Measurements from ENCODE around the gene KRTAP29-1. TPM values are rescaled to one million over a fixed set of nuclear protein-coding genes. Genes with fewer than 3 reads are reported as not detected.

The KRTAP29-1 gene
- total RNA-seq, 1 donor from 2014 or later = not detected

DNA sequence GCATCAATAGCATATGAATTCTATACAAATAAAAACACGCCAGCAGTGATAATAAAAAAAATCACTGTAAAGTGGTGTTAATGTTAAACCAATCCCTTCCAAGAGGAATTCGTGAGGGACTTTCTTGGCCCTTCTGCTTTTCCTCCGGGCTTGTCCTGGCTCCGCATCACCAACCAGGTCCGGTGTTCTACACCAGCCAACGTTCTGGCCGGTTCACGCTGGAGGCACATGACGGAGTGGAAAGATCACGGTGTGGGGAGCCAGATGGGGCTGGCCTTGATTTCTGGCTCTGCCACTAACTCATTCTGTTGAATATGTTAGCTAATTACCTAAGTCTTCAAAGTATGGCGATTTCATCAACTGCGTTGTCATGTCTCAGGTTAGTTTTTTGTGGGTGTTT, 1.4 kb upstream of the KRTAP29-1 start:
- DNase-seq = no peak
- ATAC-seq (ENCODE audit: low read depth) = no peak
- no peak overlapping the region for H3K4me3 Mint-ChIP-seq
- no peak overlapping the region for H3K27ac Mint-ChIP-seq
- H3K9me3 Mint-ChIP-seq = peaks cover 5% of the 10 kb centered on the region
- POLR2A ChIA-PET = no interaction called here
- peaks cover 5% of the 10 kb centered on the region for H3K27me3 Mint-ChIP-seq
- TF ChIP-seq CTCF (IDR thresholded peaks at IDR 0.05) = no peak
- no peaks in the 10 kb centered on the region for H3K36me3 Mint-ChIP-seq (ENCODE audit: low read depth)
- CTCF ChIA-PET = no interaction called here
- peaks cover 34% of the 10 kb centered on the region for H3K4me1 Mint-ChIP-seq
- intact Hi-C loops (cut with micrococcal nuclease) = no loop called here

- Mint-ChIP-seq H3K4me1 (peaks cover 23% of the 10 kb centered on the region), H3K27ac (no peak overlapping the region), H3K9me3 (peaks cover 5% of the 10 kb centered on the region), H3K27me3 (peaks cover 13% of the 10 kb centered on the region), H3K4me3 (no peak overlapping the region), H3K36me3 (ENCODE audit: low read depth) (no peaks in the 10 kb centered on the region)
- intact Hi-C loops (cut with micrococcal nuclease) = no loop called here
- ATAC-seq (ENCODE audit: low read depth) (no peak), DNase-seq (no peak)
- CTCF ChIA-PET = no interaction called here
- no peak for TF ChIP-seq CTCF (IDR thresholded peaks at IDR 0.05)
- POLR2A ChIA-PET = no interaction called here
Observed at GRCh38 chr17:41302981-41303380, 330 bp upstream of the KRTAP29-1 start.

DNA sequence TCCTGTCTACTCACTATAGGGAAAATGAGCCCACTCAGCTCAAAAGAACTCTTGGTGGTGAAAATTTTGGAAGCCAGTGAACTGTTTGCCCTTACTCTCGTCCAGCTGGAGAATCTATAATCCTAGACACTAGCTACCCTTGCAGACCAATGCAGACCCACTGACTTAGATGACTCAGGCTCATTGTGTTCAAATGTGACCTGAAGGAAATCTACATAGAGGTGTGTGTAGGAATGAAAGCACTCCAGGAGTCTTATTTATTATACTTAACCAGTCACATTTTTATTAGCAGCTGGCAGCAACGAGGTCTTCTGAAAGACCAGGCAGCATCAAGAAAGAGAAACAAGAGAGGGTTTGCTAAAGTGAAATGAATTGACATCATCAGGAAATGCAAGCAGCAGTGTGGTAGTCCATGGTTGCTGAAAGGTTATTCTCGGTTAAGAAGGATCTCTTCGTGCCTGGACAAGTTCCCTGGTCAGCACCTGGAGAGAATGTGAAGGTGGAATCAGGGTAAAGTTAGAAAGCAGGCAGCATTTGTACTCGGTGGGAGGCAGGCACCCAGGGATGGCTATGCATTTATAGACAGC, 1.4 kb downstream of the KRTAP29-1 start:
- H3K27ac Mint-ChIP-seq = no peak overlapping the region
- H3K36me3 Mint-ChIP-seq (ENCODE audit: low read depth) = no peaks in the 10 kb centered on the region

GRCh38 chr17:41298458-41299135, 4.1 kb downstream of the KRTAP29-1 start:
- DNase-seq (no peak), ATAC-seq (ENCODE audit: low read depth) (no peak)
- H3K9me3 Mint-ChIP-seq = peaks cover 5% of the 10 kb centered on the region
- intact Hi-C loops (cut with micrococcal nuclease) = no loop called here
- TF ChIP-seq CTCF (IDR thresholded peaks at IDR 0.05) = no peak
- peaks cover 20% of the 10 kb centered on the region for H3K27me3 Mint-ChIP-seq
- CTCF ChIA-PET = no interaction called here
- H3K4me3 Mint-ChIP-seq = no peak overlapping the region
- H3K4me1 Mint-ChIP-seq = peaks cover 7% of the 10 kb centered on the region
- no peaks in the 10 kb centered on the region for H3K36me3 Mint-ChIP-seq (ENCODE audit: low read depth)
- POLR2A ChIA-PET = no interaction called here
- H3K27ac Mint-ChIP-seq = no peak overlapping the region

More for the DNA sequence above, 1.4 kb downstream of the KRTAP29-1 start:
- ATAC-seq (ENCODE audit: low read depth) (no peak), DNase-seq (no peak)
- POLR2A ChIA-PET = interaction anchor here (0.6 kb wide), 1 partner anchor 321 kb away, joined by 3 read pairs; no protein-coding TSS in a partner anchor
- CTCF ChIA-PET = no interaction called here
- Mint-ChIP-seq H3K4me1 (peaks cover 13% of the 10 kb centered on the region), H3K27me3 (peaks cover 13% of the 10 kb centered on the region), H3K4me3 (no peak overlapping the region), H3K9me3 (peaks cover 5% of the 10 kb centered on the region)
- intact Hi-C loops (cut with micrococcal nuclease) = no loop called here
- TF ChIP-seq CTCF (IDR thresholded peaks at IDR 0.05) = no peak

- CTCF ChIA-PET = no interaction called here
- POLR2A ChIA-PET = no interaction called here
- Mint-ChIP-seq H3K4me1 (peaks cover under 1% of the 10 kb centered on the region), H3K27ac (no peak overlapping the region), H3K4me3 (no peak overlapping the region), H3K27me3 (peaks cover 20% of the 10 kb centered on the region), H3K36me3 (ENCODE audit: low read depth) (no peaks in the 10 kb centered on the region), H3K9me3 (peaks cover 5% of the 10 kb centered on the region)
- intact Hi-C loops (cut with micrococcal nuclease) = no loop called here
- no peak for ATAC-seq (ENCODE audit: low read depth)
- no peak for DNase-seq
- TF ChIP-seq CTCF (IDR thresholded peaks at IDR 0.05) = no peak
Observed at GRCh38 chr17:41296846-41297245, 5.8 kb downstream of the KRTAP29-1 start.

Data from activated B cell treated with CpG ODN at 0.5 μM for 24 hours (primary cell).